HCT116 (cell line): ENCODE measurements around the gene SEMA5A.

Experiments used
- CBX3 ChIP-seq: IDR thresholded peaks from 2 replicates; pipeline ENCODE4 v1.6.1; 2012; ENCODE audit warnings: low read depth
- EZH2 ChIP-seq: fragments of 200-600 bp; sonication (generic); IDR thresholded peaks from 2 replicates; pipeline ENCODE4 v1.6.1; 2017; ENCODE audit warnings: antibody characterized with exemption, mixed run types
- JUND ChIP-seq: IDR thresholded peaks from 2 replicates; pipeline ENCODE4 v1.6.1; 2012
- POLR2A ChIP-seq: IDR thresholded peaks from 2 replicates; pipeline ENCODE4 v1.7.0; 2011; ENCODE audit warnings: borderline replicate concordance; ENCODE audit not compliant: insufficient read depth, insufficient read length; ENCODE audit errors: extremely low read depth
- POLR2AphosphoS5 ChIP-seq: IDR thresholded peaks from 2 replicates; pipeline ENCODE4 v1.6.1; 2011; ENCODE audit warnings: mild to moderate bottlenecking, low read depth, low read length, moderate library complexity
- SIN3A ChIP-seq: IDR thresholded peaks from 2 replicates; pipeline ENCODE4 v1.6.1; 2012; ENCODE audit warnings: low read depth
- SP1 ChIP-seq: IDR thresholded peaks from 2 replicates; pipeline ENCODE4 v1.6.1; 2012; ENCODE audit warnings: low read depth
- YY1 ChIP-seq: IDR thresholded peaks from 2 replicates; pipeline ENCODE4 v1.6.1; 2011; ENCODE audit warnings: low read length, low read depth, moderate library complexity, mild to moderate bottlenecking; ENCODE audit not compliant: insufficient replicate concordance; ENCODE audit errors: extremely low read depth
- TF ChIP-seq, protein P1 (sequence below), 3 experiments: fragments of 200-600 bp in 1 of 3; sonication (generic) in 1 of 3; IDR thresholded peaks in 2 of 3; conservative IDR thresholded peaks in 1 of 3; 2 replicates each; pipeline ENCODE4 v1.5.1; 2012 to 2017; ENCODE audit warnings: low read depth in 2 of 3, low read length in 2 of 3, antibody characterized with exemption in 1 of 3, borderline replicate concordance in 1 of 3, control low read depth in 1 of 3, mild to moderate bottlenecking in 1 of 3, mixed read lengths in 1 of 3, mixed run types in 1 of 3, moderate library complexity in 1 of 3; ENCODE audit not compliant: insufficient read depth in 1 of 3
- TF ChIP-seq, protein P2 (sequence below): IDR thresholded peaks from 2 replicates; pipeline ENCODE4 v1.6.1; 2012

DNA sequence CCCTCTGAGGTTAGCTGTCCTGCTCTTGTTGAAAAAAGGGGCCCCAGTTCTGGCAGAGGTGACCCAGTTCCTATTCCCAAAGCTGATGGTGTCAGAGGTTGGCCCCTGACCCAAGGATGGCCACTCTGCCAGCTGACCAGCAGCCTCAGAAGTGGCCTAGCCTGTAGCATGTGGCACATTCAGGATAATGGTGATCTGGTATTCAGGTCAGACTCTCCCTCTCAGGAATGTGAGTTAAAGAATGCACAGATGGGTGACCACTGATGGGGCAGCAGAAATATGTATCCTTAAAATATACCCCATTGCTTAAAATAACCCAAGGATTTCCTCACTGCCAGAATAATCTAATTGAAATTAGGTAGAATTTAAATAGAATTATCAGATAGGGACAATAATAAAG is 369.2 kb downstream of the SEMA5A start:
- TF ChIP-seq, protein P1, sequence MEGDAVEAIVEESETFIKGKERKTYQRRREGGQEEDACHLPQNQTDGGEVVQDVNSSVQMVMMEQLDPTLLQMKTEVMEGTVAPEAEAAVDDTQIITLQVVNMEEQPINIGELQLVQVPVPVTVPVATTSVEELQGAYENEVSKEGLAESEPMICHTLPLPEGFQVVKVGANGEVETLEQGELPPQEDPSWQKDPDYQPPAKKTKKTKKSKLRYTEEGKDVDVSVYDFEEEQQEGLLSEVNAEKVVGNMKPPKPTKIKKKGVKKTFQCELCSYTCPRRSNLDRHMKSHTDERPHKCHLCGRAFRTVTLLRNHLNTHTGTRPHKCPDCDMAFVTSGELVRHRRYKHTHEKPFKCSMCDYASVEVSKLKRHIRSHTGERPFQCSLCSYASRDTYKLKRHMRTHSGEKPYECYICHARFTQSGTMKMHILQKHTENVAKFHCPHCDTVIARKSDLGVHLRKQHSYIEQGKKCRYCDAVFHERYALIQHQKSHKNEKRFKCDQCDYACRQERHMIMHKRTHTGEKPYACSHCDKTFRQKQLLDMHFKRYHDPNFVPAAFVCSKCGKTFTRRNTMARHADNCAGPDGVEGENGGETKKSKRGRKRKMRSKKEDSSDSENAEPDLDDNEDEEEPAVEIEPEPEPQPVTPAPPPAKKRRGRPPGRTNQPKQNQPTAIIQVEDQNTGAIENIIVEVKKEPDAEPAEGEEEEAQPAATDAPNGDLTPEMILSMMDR (IDR thresholded peaks at IDR 0.05 in 2 of 3, conservative IDR thresholded peaks at IDR 0.05 in 1 of 3; ENCODE audit: borderline replicate concordance in 1 of 3, insufficient read depth in 1 of 3, low read depth in 2 of 3, low read length in 2 of 3) = no peak
- TF ChIP-seq JUND (no peak), POLR2A (no peak), POLR2AphosphoS5 (no peak), SIN3A (no peak), EZH2 (no peak), CBX3 (no peak), YY1 (no peak), SP1 (no peak)
- TF ChIP-seq, protein P2, sequence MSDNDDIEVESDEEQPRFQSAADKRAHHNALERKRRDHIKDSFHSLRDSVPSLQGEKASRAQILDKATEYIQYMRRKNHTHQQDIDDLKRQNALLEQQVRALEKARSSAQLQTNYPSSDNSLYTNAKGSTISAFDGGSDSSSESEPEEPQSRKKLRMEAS = no peak
